A549 (cell line): ENCODE data around the gene TYK2. TPM values are rescaled to one million over a fixed set of nuclear protein-coding genes. Genes with fewer than 3 reads are reported as not detected.
A peak's percentile ranks its signal among the peaks of the same experiment; 100 is the strongest.

Experiments used
- ATAC-seq, 2 experiments: fragments of 200-7000 bp in 1 of 2; fragments of >200 bp in 1 of 2; cut with Nextera tagmentation in 1 of 2; cut with Tn5 transposase in 1 of 2; 3 replicates each; pipeline versions ENCODE4 v1.8.0 to v1.9.1; 2018 to 2020; ENCODE audit warnings: mild to moderate bottlenecking in 1 of 2, moderate library complexity in 1 of 2
- CTCF ChIA-PET: fragments of 300-600 bp; sonication (Branson Sonifier 250); formaldehyde crosslinking; extraction: SDS; loops from one replicate; lab custom pipeline; 2021; ENCODE audit warnings: antibody characterized with exemption, inconsistent platforms; lab: Yijun Ruan, JAX
- POLR2A ChIA-PET: fragments of 350-600 bp; formaldehyde crosslinking; extraction: SDS; loops from one replicate; lab custom pipeline; 2021; ENCODE audit warnings: antibody characterized with exemption, inconsistent platforms; lab: Yijun Ruan, JAX
- DNase-seq, 2 experiments: peaks; one replicate each; pipeline versions ENCODE4 v3.0.0 to v3.0.0-alpha.2; 2011 to 2016; ENCODE audit warnings: low read depth in 1 of 2, low spot score in 1 of 2
- FAIRE-seq: peaks from 2 replicates; lab custom pipeline; 2011; peaks lifted over from hg19 to GRCh38; lab: Jason Lieb, UNC
- H3K27ac ChIP-seq, 2 experiments: fragments of >200 bp; sonication (Bioruptor Twin); formaldehyde crosslinking; 3 replicates each; pipeline ENCODE4 v1.5.1; 2016 to 2017
- H3K4me1 ChIP-seq: fragments of >200 bp; sonication (Bioruptor Twin); formaldehyde crosslinking; 3 replicates; pipeline ENCODE4 v1.6.1; 2016
- H3K4me2 ChIP-seq: fragments of >200 bp; sonication (Bioruptor Twin); formaldehyde crosslinking; 3 replicates; pipeline ENCODE4 v1.6.1; 2016
- H3K4me3 ChIP-seq: fragments of >200 bp; sonication (Bioruptor Twin); formaldehyde crosslinking; 3 replicates; pipeline ENCODE4 v1.5.1; 2016
- H3K9me3 ChIP-seq: fragments of >200 bp; sonication (Bioruptor Twin); formaldehyde crosslinking; 3 replicates; pipeline ENCODE4 v1.6.1; 2016
- CHD2 ChIP-seq: fragments of 150-350 bp; IDR thresholded peaks from 2 replicates; pipeline ENCODE4 v1.6.1; 2014; ENCODE audit warnings: low read length; ENCODE audit not compliant: partially characterized antibody
- EHF ChIP-seq: fragments of 250-450 bp; sonication (Bioruptor Pico); IDR thresholded peaks from 2 replicates; pipeline ENCODE4 v1.5.0; 2020; ENCODE audit warnings: mild to moderate bottlenecking
- FOSL2 ChIP-seq, 2 experiments: fragments of 450-650 bp in 1 of 2; fragments of >200 bp in 1 of 2; sonication (Bioruptor Twin) in 1 of 2; formaldehyde crosslinking; IDR thresholded peaks; 2 replicates each; pipeline versions ENCODE4 v1.5.0 to v1.6.1; 2016 to 2020; ENCODE audit warnings: mild to moderate bottlenecking in 1 of 2, moderate library complexity in 1 of 2
- HDAC2 ChIP-seq: fragments of 200-600 bp; sonication (generic); IDR thresholded peaks from 2 replicates; pipeline ENCODE4 v1.6.1; 2016
- HOXB13 ChIP-seq: fragments of 250-450 bp; sonication (Bioruptor Pico); IDR thresholded peaks from 2 replicates; pipeline ENCODE4 v1.5.0; 2020; ENCODE audit warnings: low read depth, mild to moderate bottlenecking, moderate library complexity
- JUN ChIP-seq, 2 experiments: fragments of >200 bp; sonication (Bioruptor Twin); formaldehyde crosslinking; IDR thresholded peaks; 2 replicates in 1 of 2; 3 replicates in 1 of 2; pipeline ENCODE4 v1.6.1; 2016 to 2017
- JUNB ChIP-seq: fragments of >200 bp; sonication (Bioruptor Twin); formaldehyde crosslinking; IDR thresholded peaks from 2 replicates; pipeline ENCODE4 v1.6.1; 2016
- KDM5A ChIP-seq: fragments of 200-600 bp; sonication (generic); IDR thresholded peaks from 2 replicates; pipeline ENCODE4 v1.6.1; 2016; ENCODE audit warnings: antibody characterized with exemption, mild to moderate bottlenecking
- MAFK ChIP-seq: fragments of 450-650 bp; IDR thresholded peaks from 2 replicates; pipeline ENCODE4 v1.6.1; 2014; ENCODE audit not compliant: partially characterized antibody
- NR3C1 ChIP-seq: fragments of >200 bp; sonication (Bioruptor Twin); formaldehyde crosslinking; IDR thresholded peaks from 3 replicates; pipeline ENCODE4 v1.6.1; 2017
- PHF8 ChIP-seq: fragments of 200-600 bp; sonication (generic); IDR thresholded peaks from 2 replicates; pipeline ENCODE4 v1.6.1; 2016; ENCODE audit warnings: low read depth, mild to moderate bottlenecking, antibody characterized with exemption, moderate library complexity, borderline replicate concordance
- POLR2A ChIP-seq: IDR thresholded peaks from 2 replicates; pipeline ENCODE4 v1.6.1; 2012; ENCODE audit warnings: mild to moderate bottlenecking, low read length
- POLR2AphosphoS2 ChIP-seq: conservative IDR thresholded peaks from 2 replicates; pipeline ENCODE4 v1.6.1; 2012; ENCODE audit warnings: low read length, improper control_type of control experiment, inconsistent platforms
- RFX5 ChIP-seq: fragments of 450-650 bp; IDR thresholded peaks from 2 replicates; pipeline ENCODE4 v1.7.1; 2014; ENCODE audit warnings: antibody characterized with exemption, mild to moderate bottlenecking, moderate library complexity
- SREBF2 ChIP-seq: fragments of 450-650 bp; IDR thresholded peaks from 2 replicates; pipeline ENCODE4 v1.6.1; 2014; ENCODE audit warnings: mild to moderate bottlenecking, moderate library complexity
- TFCP2L1 ChIP-seq: fragments of 250-450 bp; sonication (Bioruptor Pico); IDR thresholded peaks from 2 replicates; pipeline ENCODE4 v1.5.0; 2021; ENCODE audit warnings: mild to moderate bottlenecking
- TP53 ChIP-seq: fragments of 250-450 bp; sonication (Bioruptor Pico); IDR thresholded peaks from 2 replicates; pipeline ENCODE4 v1.5.0; 2021; ENCODE audit warnings: mild to moderate bottlenecking, moderate library complexity
- WGBS: methylation state at CpG from one replicate; pipeline ENCODE4 v1.1.6; 2017; ENCODE audit errors: missing lambda C conversion rate; 5-methylcytosine and 5-hydroxymethylcytosine counted together
- polyA minus RNA-seq: library from RNA; depleted of rRNA, polyadenylated mRNA; stranded (reverse); fragments of >200 nt; gene quantifications from 2 replicates; pipeline ENCODE4 v1.2.3, GENCODE V29; 2011; rRNA and poly(A)+ RNA removed
- polyA plus RNA-seq, 4 experiments: library from polyadenylated mRNA; depleted of rRNA in 3 of 4; stranded (reverse); fragments of >200 nt; fragmentation: RNase III in 1 of 4; extraction: RNeasy Plus Mini Kit Qiagen cat#74134 plus additional on column Dnase treatment in 1 of 4; gene quantifications; 2 replicates in 3 of 4; 3 replicates in 1 of 4; pipeline ENCODE4 v1.2.3, GENCODE V29; 2011 to 2017
- TF ChIP-seq, protein P1 (sequence below): fragments of 150-350 bp; IDR thresholded peaks from 2 replicates; pipeline ENCODE4 v1.6.1; 2014; ENCODE audit warnings: low read depth, mild to moderate bottlenecking, low read length
- TF ChIP-seq, protein P2 (sequence below): IDR thresholded peaks from 2 replicates; pipeline ENCODE4 v1.6.1; 2012
- TF ChIP-seq, protein P3 (sequence below): IDR thresholded peaks from 2 replicates; pipeline ENCODE4 v1.6.1; 2012; ENCODE audit warnings: low read depth, borderline replicate concordance
- TF ChIP-seq, protein P4 (sequence below): IDR thresholded peaks from 2 replicates; pipeline ENCODE4 v1.6.1; 2012
- TF ChIP-seq, protein P5 (sequence below): fragments of >200 bp; sonication (Bioruptor Twin); formaldehyde crosslinking; IDR thresholded peaks from 3 replicates; pipeline ENCODE4 v1.6.1; 2016

The TYK2 gene
- polyA plus RNA-seq (2011; rRNA removed): 17.0 and 41.4 TPM in 2 replicates
- 45.6 and 49.9 TPM in 2 replicates for polyA plus RNA-seq (2012; cell fraction: cytosol; rRNA removed)
- 275 and 321 TPM in 2 replicates for polyA plus RNA-seq (2012; cell fraction: nucleus; rRNA removed)
- polyA plus RNA-seq (2017; fragmentation: RNase III; extraction: RNeasy Plus Mini Kit Qiagen cat#74134 plus additional on column Dnase treatment): 51.9 to 65.6 TPM (median 57.1 TPM) in 3 replicates
- 29.5 and 37.4 TPM in 2 replicates for polyA minus RNA-seq

DNA sequence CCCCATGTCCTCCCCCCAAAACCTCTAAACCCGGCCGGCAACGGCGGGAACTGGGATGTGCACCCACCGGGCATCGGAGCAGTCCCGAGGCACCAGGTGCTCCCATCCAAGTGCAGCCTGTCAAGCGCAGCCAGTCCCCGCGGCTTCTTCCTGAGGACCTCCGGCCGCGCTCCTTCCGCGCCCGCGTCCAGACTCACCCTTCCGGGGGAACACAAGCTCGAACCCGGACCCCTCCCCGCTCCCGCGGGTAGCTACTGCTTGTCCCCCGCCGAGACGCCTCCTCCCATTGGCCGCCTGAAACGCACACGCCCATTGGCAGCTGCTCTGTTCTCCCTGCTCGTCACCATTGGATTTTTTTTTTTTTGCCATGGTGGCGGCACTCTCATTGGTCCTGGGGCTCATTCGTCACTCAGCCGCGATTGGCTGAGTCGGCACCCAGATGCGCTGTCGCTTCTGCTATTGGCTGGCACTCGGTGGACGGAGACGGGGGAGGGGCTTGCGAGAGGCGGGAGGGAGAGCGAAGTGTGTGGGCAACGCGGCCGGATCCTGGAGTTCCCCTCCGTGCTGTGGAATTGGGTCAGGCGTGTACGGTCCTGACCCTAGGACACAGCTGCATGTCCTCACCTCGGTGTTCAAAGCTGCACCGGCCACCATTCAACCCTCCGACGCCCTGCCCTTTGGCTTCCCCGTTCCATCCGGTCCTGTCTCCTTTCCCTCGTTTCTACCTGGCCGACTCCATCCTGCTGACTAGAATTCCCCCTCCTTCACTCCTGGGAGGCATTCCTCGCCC lies at the start of gene TYK2:
TYK2 (minus strand) TSS at position 260 of the 790 bp plus-strand sequence. CDS start 2,166 bp downstream, outside the sequence.
- no peak for FAIRE-seq
- H3K9me3 ChIP-seq: no peaks in the 10 kb centered on the region
- under 1% methylated on average over 45 of the region's 58 CpGs for WGBS
- peak within 1 kb of the TSS; percentile 100 for H3K4me2 ChIP-seq
- H3K4me1 ChIP-seq: peaks cover 9% of the 10 kb centered on the region; the same call in 1 of the 3 replicates
- DNase-seq: peak; percentile 96 to 100
- CTCF ChIA-PET: interaction anchor here (0.9 to 6.1 kb wide), 9 partner anchors 8 to 337 kb away, joined by 3 to 31 read pairs (median 3); partner anchors contain the start of genes DNM2, ICAM1 and ICAM4
- peak; percentile 97 to 99 for ATAC-seq
- H3K27ac ChIP-seq: peak within 1 kb of the TSS; percentile 92 to 97
- TF ChIP-seq TFCP2L1 (CRISPR knock-in tag): no peak
- 0 out of 2 replicates have a peak, but pooled peaks have one; percentile 42 for TF ChIP-seq HOXB13 (CRISPR knock-in tag)
- peak; percentile 86 for TF ChIP-seq POLR2A
- TF ChIP-seq NR3C1: no peak
- peak; percentile 92 for TF ChIP-seq RFX5
- TF ChIP-seq EHF (CRISPR knock-in tag): no peak
- no peak for TF ChIP-seq JUNB
- no peak for TF ChIP-seq POLR2AphosphoS2
- peak; percentile 19; the same call in 1 of the 2 replicates for TF ChIP-seq SREBF2
- TF ChIP-seq CHD2: no peak
- TF ChIP-seq, protein P1, sequence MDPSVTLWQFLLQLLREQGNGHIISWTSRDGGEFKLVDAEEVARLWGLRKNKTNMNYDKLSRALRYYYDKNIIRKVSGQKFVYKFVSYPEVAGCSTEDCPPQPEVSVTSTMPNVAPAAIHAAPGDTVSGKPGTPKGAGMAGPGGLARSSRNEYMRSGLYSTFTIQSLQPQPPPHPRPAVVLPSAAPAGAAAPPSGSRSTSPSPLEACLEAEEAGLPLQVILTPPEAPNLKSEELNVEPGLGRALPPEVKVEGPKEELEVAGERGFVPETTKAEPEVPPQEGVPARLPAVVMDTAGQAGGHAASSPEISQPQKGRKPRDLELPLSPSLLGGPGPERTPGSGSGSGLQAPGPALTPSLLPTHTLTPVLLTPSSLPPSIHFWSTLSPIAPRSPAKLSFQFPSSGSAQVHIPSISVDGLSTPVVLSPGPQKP: no peak
- TF ChIP-seq HDAC2: no peak
- no peak for TF ChIP-seq FOSL2 (IDR thresholded peaks at IDR 0.05)
- TF ChIP-seq FOSL2 (CRISPR knock-in tag; IDR thresholded peaks at IDR 0.05): no peak
- TF ChIP-seq MAFK: peak; percentile 72
- TF ChIP-seq, protein P2, sequence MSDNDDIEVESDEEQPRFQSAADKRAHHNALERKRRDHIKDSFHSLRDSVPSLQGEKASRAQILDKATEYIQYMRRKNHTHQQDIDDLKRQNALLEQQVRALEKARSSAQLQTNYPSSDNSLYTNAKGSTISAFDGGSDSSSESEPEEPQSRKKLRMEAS: peak; percentile 82
- no peak for TF ChIP-seq TP53 (CRISPR knock-in tag)
- TF ChIP-seq KDM5A: 0 out of 2 replicates have a peak, but pooled peaks have one; percentile 17
- TF ChIP-seq, protein P3, sequence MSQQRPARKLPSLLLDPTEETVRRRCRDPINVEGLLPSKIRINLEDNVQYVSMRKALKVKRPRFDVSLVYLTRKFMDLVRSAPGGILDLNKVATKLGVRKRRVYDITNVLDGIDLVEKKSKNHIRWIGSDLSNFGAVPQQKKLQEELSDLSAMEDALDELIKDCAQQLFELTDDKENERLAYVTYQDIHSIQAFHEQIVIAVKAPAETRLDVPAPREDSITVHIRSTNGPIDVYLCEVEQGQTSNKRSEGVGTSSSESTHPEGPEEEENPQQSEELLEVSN: peak; percentile 89
- TF ChIP-seq, protein P4, sequence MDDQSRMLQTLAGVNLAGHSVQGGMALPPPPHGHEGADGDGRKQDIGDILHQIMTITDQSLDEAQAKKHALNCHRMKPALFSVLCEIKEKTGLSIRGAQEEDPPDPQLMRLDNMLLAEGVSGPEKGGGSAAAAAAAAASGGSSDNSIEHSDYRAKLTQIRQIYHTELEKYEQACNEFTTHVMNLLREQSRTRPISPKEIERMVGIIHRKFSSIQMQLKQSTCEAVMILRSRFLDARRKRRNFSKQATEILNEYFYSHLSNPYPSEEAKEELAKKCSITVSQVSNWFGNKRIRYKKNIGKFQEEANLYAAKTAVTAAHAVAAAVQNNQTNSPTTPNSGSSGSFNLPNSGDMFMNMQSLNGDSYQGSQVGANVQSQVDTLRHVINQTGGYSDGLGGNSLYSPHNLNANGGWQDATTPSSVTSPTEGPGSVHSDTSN: peak; percentile 66
- TF ChIP-seq, protein P5, sequence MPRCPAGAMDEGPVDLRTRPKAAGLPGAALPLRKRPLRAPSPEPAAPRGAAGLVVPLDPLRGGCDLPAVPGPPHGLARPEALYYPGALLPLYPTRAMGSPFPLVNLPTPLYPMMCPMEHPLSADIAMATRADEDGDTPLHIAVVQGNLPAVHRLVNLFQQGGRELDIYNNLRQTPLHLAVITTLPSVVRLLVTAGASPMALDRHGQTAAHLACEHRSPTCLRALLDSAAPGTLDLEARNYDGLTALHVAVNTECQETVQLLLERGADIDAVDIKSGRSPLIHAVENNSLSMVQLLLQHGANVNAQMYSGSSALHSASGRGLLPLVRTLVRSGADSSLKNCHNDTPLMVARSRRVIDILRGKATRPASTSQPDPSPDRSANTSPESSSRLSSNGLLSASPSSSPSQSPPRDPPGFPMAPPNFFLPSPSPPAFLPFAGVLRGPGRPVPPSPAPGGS: peak; percentile 52; the same call in 1 of the 3 replicates
- TF ChIP-seq PHF8: no peak; the same call in 1 of the 2 replicates
- TF ChIP-seq JUN (IDR thresholded peaks at IDR 0.05): peak in 1 of 2 experiments; percentile 61; a peak in 2 of 5 replicates
- POLR2A ChIA-PET: interaction anchor here (0.6 to 1.8 kb wide), 9 partner anchors 8 to 122 kb away, joined by 3 to 12 read pairs (median 4); partner anchors contain the start of genes ICAM1, ICAM5 and RAVER1
- peak within 1 kb of the TSS; percentile 91 for H3K4me3 ChIP-seq
